ENCODE results near the gene ANXA1. TPM values are rescaled to one million over a fixed set of nuclear protein-coding genes. Genes with fewer than 3 reads are reported as not detected.

Gene ANXA1
- total and polyA plus RNA-seq, 2 of the 13 experiments (the other 11 are each of a cell fraction or from before 2014, with no cell fraction given) = 0.15 to 0.20 TPM

DNA sequence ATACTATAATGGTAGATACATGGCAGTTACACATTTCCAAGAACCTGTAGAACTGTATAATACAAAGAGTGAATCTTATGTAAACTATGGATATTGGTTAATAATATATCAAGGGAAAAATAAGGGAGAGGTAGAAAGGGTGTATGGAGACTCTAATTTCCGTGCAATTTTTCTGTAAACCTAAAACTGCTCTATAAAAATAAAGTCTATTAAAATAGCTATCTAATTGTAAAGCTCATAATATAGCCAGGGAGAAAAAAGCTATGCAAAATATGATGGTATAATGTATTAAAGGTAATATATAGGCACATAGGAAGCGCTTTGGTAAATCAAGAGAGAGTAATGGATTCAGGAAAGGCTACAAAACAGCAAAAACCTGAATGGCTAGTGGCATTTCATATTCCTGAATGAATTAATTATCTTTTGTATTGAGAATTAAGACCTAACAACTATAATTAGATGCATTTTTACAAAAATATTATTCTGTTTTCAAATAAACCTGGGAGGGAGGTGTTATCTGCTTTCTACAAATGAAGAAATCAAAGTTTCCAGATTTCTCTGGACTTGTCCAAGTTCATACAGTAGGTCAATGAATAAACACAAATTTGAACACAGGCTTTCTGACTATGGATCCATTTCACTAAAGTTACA lies 22.8 kb downstream of the ANXA1 start:
- CTCF ChIA-PET (ENCODE audit: low intra/inter-chr PET ratio, low total read pairs) = no interaction called here
- TF ChIP-seq, protein P1, sequence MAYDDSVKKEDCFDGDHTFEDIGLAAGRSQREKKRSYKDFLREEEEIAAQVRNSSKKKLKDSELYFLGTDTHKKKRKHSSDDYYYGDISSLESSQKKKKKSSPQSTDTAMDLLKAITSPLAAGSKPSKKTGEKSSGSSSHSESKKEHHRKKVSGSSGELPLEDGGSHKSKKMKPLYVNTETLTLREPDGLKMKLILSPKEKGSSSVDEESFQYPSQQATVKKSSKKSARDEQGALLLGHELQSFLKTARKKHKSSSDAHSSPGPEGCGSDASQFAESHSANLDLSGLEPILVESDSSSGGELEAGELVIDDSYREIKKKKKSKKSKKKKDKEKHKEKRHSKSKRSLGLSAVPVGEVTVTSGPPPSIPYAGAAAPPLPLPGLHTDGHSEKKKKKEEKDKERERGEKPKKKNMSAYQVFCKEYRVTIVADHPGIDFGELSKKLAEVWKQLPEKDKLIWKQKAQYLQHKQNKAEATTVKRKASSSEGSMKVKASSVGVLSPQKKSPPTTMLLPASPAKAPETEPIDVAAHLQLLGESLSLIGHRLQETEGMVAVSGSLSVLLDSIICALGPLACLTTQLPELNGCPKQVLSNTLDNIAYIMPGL (CRISPR knock-in tag; IDR thresholded peaks at IDR 0.05; ENCODE audit: borderline replicate concordance in 1 of 2, low read depth in 1 of 2) = no peak
- TF ChIP-seq ZNF432 (CRISPR knock-in tag; IDR thresholded peaks at IDR 0.05; ENCODE audit: borderline replicate concordance) = no peak
- POLR2A ChIA-PET = no interaction called here
- no peak overlapping the region for H2AFZ ChIP-seq (ENCODE audit: low read length)
- no peak overlapping the region for H3K27ac ChIP-seq (ENCODE audit: extremely low read length, insufficient read depth, low read length)
- FAIRE-seq (no peak), DNase-seq (ENCODE audit: low spot score) (no peak), ATAC-seq (no peak)
- WGBS (ENCODE audit: low lambda C conversion rate) = 1% methylated on average over 2 of the region's 2 CpGs
- H3K79me2 ChIP-seq (ENCODE audit: insufficient read depth, low read length) = no peaks in the 10 kb centered on the region
- in situ Hi-C loops (cut with HindIII; ENCODE audit: extremely low pct_ligation_motif_present, low pct_unique_long_range_greater_than_20kb) = no loop called here
- H3K4me2 ChIP-seq (ENCODE audit: low read depth, low read length) = no peak overlapping the region
- no peaks in the 10 kb centered on the region for H3K9me3 ChIP-seq (ENCODE audit: low read length)
- H3K4me3 ChIP-seq (replicated peaks in 1 of 3; ENCODE audit: insufficient read depth in 1 of 3, low read depth in 2 of 3, low read length in 3 of 3) = no peak overlapping the region
- H3K4me1 ChIP-seq (ENCODE audit: insufficient read depth, low read length) = no peaks in the 10 kb centered on the region
- no peaks in the 10 kb centered on the region for H3K36me3 ChIP-seq (replicated peaks in 1 of 2; ENCODE audit: control insufficient read depth in 1 of 2, insufficient read depth in 2 of 2, low read length in 2 of 2)
- no TSS peak for BruUV-seq (replicated peaks)
- intact Hi-C loops (cut with micrococcal nuclease; ENCODE audit: unreplicated experiment) = no loop called here
- H3K9ac ChIP-seq (ENCODE audit: insufficient read depth, low read depth, low read length) = no peak overlapping the region
- H3K27me3 ChIP-seq (ENCODE audit: control insufficient read depth in 1 of 2, insufficient read depth in 2 of 2, low read length in 2 of 2) = no peaks in the 10 kb centered on the region; a peak in 1 of 5 replicates
- no peaks in the 10 kb centered on the region for H4K20me1 ChIP-seq (ENCODE audit: insufficient read depth, low read length)

DNA sequence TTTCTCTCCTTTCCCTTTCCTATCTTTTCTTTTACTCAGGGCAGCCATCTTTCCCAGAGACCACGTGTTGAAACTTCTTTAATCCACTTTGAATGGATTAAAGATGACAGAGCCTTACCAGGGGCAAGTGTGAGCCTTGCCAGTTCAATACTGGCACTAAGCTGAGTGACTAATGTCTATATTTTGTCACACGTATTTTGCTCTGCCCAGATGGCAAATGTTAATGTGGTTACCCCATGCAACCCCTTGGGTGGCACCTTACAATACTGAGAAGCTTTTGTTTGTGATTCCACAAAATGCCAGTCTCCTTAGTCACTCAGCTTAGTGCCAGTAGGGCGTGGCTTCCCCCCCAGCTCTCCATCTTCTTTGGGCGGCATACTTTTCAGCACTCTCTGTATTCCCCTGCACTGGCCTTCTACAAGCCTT lies 24.8 kb downstream of the ANXA1 start:
- FAIRE-seq = no peak
- H3K36me3 ChIP-seq (replicated peaks in 1 of 2; ENCODE audit: control insufficient read depth in 1 of 2, insufficient read depth in 2 of 2, low read length in 2 of 2) = no peaks in the 10 kb centered on the region
- H3K27ac ChIP-seq (ENCODE audit: extremely low read length, insufficient read depth, low read length) = no peak overlapping the region
- no peaks in the 10 kb centered on the region; a peak in 1 of 5 replicates for H3K27me3 ChIP-seq (ENCODE audit: control insufficient read depth in 1 of 2, insufficient read depth in 2 of 2, low read length in 2 of 2)
- no peak for TF ChIP-seq TMF1 (CRISPR knock-in tag; IDR thresholded peaks at IDR 0.05; ENCODE audit: low read depth)
- H3K9me3 ChIP-seq (ENCODE audit: low read length) = no peaks in the 10 kb centered on the region
- H3K4me2 ChIP-seq (ENCODE audit: low read depth, low read length) = no peak overlapping the region
- H3K79me2 ChIP-seq (ENCODE audit: insufficient read depth, low read length) = no peaks in the 10 kb centered on the region
- DNase-seq (ENCODE audit: low spot score) = no peak
- H4K20me1 ChIP-seq (ENCODE audit: insufficient read depth, low read length) = no peaks in the 10 kb centered on the region
- no peak overlapping the region for H3K4me3 ChIP-seq (replicated peaks in 1 of 3; ENCODE audit: insufficient read depth in 1 of 3, low read depth in 2 of 3, low read length in 3 of 3)
- ATAC-seq = no peak
- POLR2A ChIA-PET = no interaction called here
- in situ Hi-C loops (cut with HindIII; ENCODE audit: extremely low pct_ligation_motif_present, low pct_unique_long_range_greater_than_20kb) = no loop called here
- no peak overlapping the region for H2AFZ ChIP-seq (ENCODE audit: low read length)
- no TSS peak for BruUV-seq (replicated peaks)
- no peak overlapping the region for H3K9ac ChIP-seq (ENCODE audit: insufficient read depth, low read depth, low read length)
- WGBS (ENCODE audit: low lambda C conversion rate) = 17% methylated on average over 4 of the region's 4 CpGs
- intact Hi-C loops (cut with micrococcal nuclease; ENCODE audit: unreplicated experiment) = no loop called here
- no peaks in the 10 kb centered on the region for H3K4me1 ChIP-seq (ENCODE audit: insufficient read depth, low read length)
- CTCF ChIA-PET (ENCODE audit: low intra/inter-chr PET ratio, low total read pairs) = no interaction called here
